Activated naive CD8-positive, alpha-beta T cell treated with anti-CD3 and anti-CD28 coated beads, Interleukin-2, amount 50 U/mL, for 24 hours (primary cell): ENCODE measurements around the gene HKDC1.
A peak's percentile ranks its signal among the peaks of the same experiment; 100 is the strongest.

ENCODE experiments used
- ATAC-seq: fragments of 150-1000 bp; cut with Tn5 transposase; one replicate; pipeline ENCODE4 v1.10.0; 2021
- DNase-seq: peaks from one replicate; pipeline ENCODE4 v3.0.0; 2021
- H3K27ac Mint-ChIP-seq: one replicate; pipeline ENCODE4 v1.8.0; 2021; ENCODE audit warnings: mild to moderate bottlenecking, mixed read lengths
- H3K27me3 Mint-ChIP-seq: one replicate; pipeline ENCODE4 v1.8.0; 2021; ENCODE audit warnings: mixed read lengths
- H3K36me3 Mint-ChIP-seq: one replicate; pipeline ENCODE4 v1.8.0; 2021; ENCODE audit warnings: low read depth, mixed read lengths
- H3K4me1 Mint-ChIP-seq: one replicate; pipeline ENCODE4 v1.8.0; 2021; ENCODE audit warnings: mixed read lengths
- H3K4me3 Mint-ChIP-seq: one replicate; pipeline ENCODE4 v1.8.0; 2021; ENCODE audit warnings: mild to moderate bottlenecking, moderate library complexity, mixed read lengths
- H3K9me3 Mint-ChIP-seq: one replicate; pipeline ENCODE4 v1.8.0; 2021; ENCODE audit warnings: mixed read lengths

Gene HKDC1

DNA sequence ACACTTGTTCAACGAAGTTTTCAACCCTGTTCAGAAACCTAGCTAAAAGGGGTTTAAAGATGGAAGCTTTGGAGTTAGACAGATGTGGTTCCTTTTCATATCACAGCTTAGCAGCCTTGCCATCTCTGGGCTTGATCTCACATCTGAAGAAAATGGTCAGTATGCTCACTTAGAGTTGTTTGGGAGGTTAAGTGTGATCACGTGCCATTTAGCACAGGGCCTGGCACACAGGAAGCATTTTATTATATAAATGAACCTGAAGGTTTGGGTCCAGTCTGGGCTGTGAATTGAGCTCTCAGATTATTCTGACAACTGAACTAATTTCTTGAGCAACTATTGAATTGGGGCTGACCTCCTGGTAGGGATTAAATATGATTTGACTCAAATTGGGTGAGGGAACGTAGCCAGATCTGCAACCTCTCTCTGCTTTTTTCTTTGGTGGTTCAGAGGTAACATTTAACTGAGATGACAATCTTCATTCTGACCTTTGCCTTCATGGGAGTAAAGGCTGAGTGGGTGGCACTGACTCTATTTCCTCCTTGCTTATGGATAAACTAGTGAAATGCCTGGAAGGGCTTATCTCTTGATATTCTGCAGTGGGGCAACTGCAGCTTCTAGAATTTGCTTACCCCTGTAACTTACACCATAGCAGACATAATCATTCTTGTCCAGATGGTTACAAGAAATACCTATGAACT, 10.2 kb upstream of the HKDC1 start:
- H3K9me3 Mint-ChIP-seq, result no peaks in the 10 kb centered on the region
- H3K27ac Mint-ChIP-seq, result peak overlapping the region; percentile 60
- peaks cover 26% of the 10 kb centered on the region for H3K36me3 Mint-ChIP-seq
- no peaks in the 10 kb centered on the region for H3K27me3 Mint-ChIP-seq
- DNase-seq (no peak), ATAC-seq (peak; percentile 62)
- H3K4me1 Mint-ChIP-seq, result peaks cover 37% of the 10 kb centered on the region
- no peak overlapping the region for H3K4me3 Mint-ChIP-seq

- H3K4me3 Mint-ChIP-seq, result no peak overlapping the region
- peaks cover 44% of the 10 kb centered on the region for H3K4me1 Mint-ChIP-seq
- no peaks in the 10 kb centered on the region for H3K9me3 Mint-ChIP-seq
- ATAC-seq (no peak), DNase-seq (no peak)
- H3K36me3 Mint-ChIP-seq, result peaks cover 22% of the 10 kb centered on the region
- H3K27me3 Mint-ChIP-seq, result peaks cover 3% of the 10 kb centered on the region
- no peak overlapping the region for H3K27ac Mint-ChIP-seq
These were observed 9.0 kb upstream of the HKDC1 start for GRCh38 chr10:69211104-69211503.

- Mint-ChIP-seq H3K4me1 (peaks cover 40% of the 10 kb centered on the region), H3K36me3 (peaks cover 18% of the 10 kb centered on the region), H3K4me3 (no peak overlapping the region), H3K27me3 (peaks cover 3% of the 10 kb centered on the region), H3K27ac (no peak overlapping the region), H3K9me3 (no peaks in the 10 kb centered on the region)
- DNase-seq (no peak), ATAC-seq (no peak)
These were observed 8.6 kb upstream of the HKDC1 start for GRCh38 chr10:69211524-69211923.

DNA sequence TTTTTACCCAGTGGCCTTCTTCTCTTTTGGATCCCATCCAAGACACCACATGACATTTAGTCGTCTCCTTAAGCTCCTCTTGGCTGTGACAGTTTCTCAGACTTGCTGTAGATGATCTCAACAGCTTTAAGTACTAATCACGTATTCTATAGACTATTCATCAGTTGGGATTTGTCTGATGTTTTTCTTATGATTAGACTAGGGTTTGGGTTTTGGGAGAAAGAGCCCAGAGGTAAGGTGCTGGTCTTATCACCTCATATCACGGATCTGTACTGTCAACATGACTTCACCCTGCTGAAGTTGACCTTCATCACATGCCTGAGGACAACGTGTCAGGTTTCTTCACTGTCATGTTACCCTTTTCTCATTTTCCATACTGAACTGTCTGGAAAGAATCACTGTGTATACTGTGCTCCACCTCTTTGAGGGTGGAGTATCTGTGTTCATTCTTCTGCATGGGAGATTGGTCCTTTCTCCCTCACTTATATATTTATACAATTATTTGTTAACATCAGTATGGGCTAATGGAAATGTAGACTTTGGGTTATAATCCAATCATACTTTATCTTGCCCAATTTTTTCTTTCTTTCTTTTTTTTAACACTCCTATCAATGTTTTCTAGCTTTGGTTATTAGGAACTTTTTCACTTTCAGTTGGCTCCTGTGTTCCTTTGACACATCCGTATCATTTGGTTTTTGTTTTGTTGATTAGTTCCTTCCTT, 6.4 kb upstream of the HKDC1 start:
- H3K36me3 Mint-ChIP-seq, result peaks cover 5% of the 10 kb centered on the region
- H3K27me3 Mint-ChIP-seq, result peaks cover 3% of the 10 kb centered on the region
- no peak overlapping the region for H3K4me3 Mint-ChIP-seq
- H3K4me1 Mint-ChIP-seq, result peaks cover 38% of the 10 kb centered on the region
- no peak overlapping the region for H3K27ac Mint-ChIP-seq
- no peaks in the 10 kb centered on the region for H3K9me3 Mint-ChIP-seq
- ATAC-seq (peak; percentile 59), DNase-seq (no peak)

GRCh38 chr10:69214666-69215131, 5.4 kb upstream of the HKDC1 start:
- no peaks in the 10 kb centered on the region for H3K9me3 Mint-ChIP-seq
- ATAC-seq (no peak), DNase-seq (no peak)
- H3K36me3 Mint-ChIP-seq, result no peaks in the 10 kb centered on the region
- peaks cover 3% of the 10 kb centered on the region for H3K27me3 Mint-ChIP-seq
- peaks cover 33% of the 10 kb centered on the region for H3K4me1 Mint-ChIP-seq
- H3K4me3 Mint-ChIP-seq, result no peak overlapping the region
- peak overlapping the region; percentile 16 for H3K27ac Mint-ChIP-seq

DNA sequence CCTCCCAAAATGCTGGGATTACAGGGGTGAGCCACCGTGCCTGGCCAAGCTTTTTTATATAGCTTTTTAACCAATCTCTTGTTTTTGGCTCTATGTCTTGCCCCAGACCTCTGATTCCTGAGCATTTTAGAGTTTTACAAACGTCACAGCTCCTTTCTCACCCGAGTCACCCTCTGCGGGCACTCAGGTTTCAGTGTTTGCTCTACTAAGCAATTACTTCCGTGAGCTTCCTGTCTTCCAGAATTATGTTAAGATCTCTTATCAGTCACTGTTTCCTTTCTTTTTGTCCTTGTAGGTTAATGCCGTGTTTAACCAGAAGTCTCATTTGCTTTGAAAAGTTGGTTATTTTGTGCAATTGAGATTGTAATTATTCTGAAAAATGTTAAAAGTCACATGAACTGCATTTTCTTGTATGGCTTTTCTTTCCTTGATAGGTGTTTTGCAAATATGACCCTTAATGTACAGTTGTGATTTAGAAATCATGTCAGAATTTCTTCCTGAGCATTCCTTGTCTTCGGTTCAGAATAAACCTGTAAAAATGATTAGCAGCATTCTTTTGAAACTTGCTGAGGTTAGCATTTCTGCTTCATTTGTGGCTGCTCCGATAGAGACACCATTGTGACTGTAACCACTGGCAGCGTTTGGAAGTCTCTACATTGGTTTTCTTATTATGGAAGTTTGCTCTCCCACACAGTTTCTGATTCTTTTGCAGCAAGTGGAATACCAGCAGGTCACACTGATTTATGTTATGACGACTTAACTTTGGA, 4.5 kb upstream of the HKDC1 start:
- Mint-ChIP-seq H3K9me3 (no peaks in the 10 kb centered on the region), H3K27me3 (peaks cover 3% of the 10 kb centered on the region), H3K4me1 (peaks cover 25% of the 10 kb centered on the region), H3K36me3 (no peaks in the 10 kb centered on the region), H3K4me3 (peak overlapping the region; percentile 60), H3K27ac (no peak overlapping the region)
- ATAC-seq (peak; percentile 67), DNase-seq (no peak)

- no peaks in the 10 kb centered on the region for H3K9me3 Mint-ChIP-seq
- peaks cover 28% of the 10 kb centered on the region for H3K4me1 Mint-ChIP-seq
- no peak overlapping the region for H3K27ac Mint-ChIP-seq
- no peak overlapping the region for H3K4me3 Mint-ChIP-seq
- H3K27me3 Mint-ChIP-seq, result peaks cover 3% of the 10 kb centered on the region
- no peaks in the 10 kb centered on the region for H3K36me3 Mint-ChIP-seq
- DNase-seq, result no peak
- ATAC-seq, result no peak
These were observed 3.5 kb upstream of the HKDC1 start for GRCh38 chr10:69216577-69217118.

DNA sequence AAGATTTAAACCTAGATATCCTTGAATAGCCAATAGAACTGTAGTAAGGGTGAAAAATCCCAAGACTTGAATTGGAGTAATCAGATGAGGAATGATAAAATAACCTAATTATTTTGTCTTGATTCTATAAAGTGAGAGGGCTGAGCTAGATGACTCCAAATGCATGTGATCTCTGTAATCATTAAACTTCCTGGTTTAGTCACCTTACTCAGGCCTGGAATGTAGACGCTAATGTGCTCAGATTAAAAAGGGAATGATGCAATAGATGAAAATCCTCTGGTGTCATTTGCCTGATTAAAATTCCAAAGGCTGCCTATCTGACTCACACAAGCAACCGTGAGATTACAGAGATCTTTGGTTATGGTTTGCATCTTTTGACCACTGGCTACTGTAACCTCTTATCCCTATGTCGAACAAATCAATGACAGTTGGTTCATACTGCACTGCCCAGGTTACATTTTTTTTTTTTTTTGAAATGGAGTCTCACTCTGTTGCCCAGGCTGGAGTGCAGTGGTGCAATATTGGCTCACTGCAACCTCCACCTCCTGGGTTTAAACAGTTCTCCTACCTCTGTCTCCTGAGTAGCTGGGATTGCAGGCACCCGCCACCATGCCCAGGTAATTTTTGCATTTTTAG, 2.9 kb upstream of the HKDC1 start:
- DNase-seq, result no peak
- peaks cover 33% of the 10 kb centered on the region for H3K4me1 Mint-ChIP-seq

DNA sequence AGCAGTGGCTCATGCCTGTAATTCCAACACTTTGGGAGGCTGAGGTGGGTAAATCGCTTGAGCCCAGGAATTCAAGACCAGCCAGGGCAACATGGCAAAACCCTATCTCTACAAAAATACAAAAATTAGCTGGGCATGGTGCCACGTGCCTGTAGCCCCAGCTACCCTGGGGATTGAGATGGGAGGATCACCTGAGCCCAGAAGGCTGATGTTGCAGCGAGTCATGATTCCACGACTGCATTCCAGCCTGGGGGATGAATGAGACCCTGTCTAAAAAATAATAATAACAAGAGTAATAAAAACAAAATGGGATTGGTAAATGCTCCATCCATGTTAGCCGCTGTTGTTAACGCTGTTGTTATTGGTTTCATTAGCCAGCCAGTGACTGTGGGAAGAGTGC, 1.3 kb upstream of the HKDC1 start:
- no peaks in the 10 kb centered on the region for H3K9me3 Mint-ChIP-seq
- H3K36me3 Mint-ChIP-seq, result no peaks in the 10 kb centered on the region
- ATAC-seq, result no peak
- DNase-seq, result no peak
- no peak overlapping the region for H3K4me3 Mint-ChIP-seq
- H3K27ac Mint-ChIP-seq, result no peak overlapping the region
- H3K27me3 Mint-ChIP-seq, result peaks cover 3% of the 10 kb centered on the region
- H3K4me1 Mint-ChIP-seq, result peaks cover 39% of the 10 kb centered on the region

More for the DNA sequence above, 2.9 kb upstream of the HKDC1 start:
- H3K27me3 Mint-ChIP-seq, result peaks cover 3% of the 10 kb centered on the region
- no peak overlapping the region for H3K4me3 Mint-ChIP-seq
- H3K27ac Mint-ChIP-seq, result no peak overlapping the region
- no peaks in the 10 kb centered on the region for H3K36me3 Mint-ChIP-seq
- no peaks in the 10 kb centered on the region for H3K9me3 Mint-ChIP-seq
- no peak for ATAC-seq

DNA sequence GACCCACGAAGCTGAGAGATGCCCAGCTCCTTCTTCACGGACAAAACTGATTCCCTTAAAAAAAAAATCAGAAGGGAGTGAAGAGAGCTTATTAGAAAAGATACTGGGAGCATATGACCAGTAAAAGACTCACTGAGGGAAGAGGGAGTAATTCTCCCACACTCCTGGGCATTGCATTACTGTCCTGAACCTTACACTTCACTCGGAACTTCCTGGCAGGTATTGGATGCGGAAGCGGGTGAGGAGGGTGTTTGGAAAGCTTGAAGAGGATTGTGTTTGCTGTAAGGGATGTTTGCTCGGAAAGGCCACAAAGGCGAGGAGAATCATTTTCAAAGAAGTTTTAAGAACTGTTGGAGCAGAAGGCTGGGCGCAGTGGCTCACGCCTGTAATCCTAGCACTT, 375 bp downstream of the HKDC1 start:
- Mint-ChIP-seq H3K4me1 (peaks cover 36% of the 10 kb centered on the region), H3K4me3 (no peak overlapping the region), H3K27me3 (peaks cover under 1% of the 10 kb centered on the region), H3K27ac (no peak overlapping the region), H3K36me3 (no peaks in the 10 kb centered on the region), H3K9me3 (no peaks in the 10 kb centered on the region)
- DNase-seq (no peak), ATAC-seq (no peak)

GRCh38 chr10:69222157-69223027, 2.3 kb downstream of the HKDC1 start:
- Mint-ChIP-seq H3K9me3 (no peaks in the 10 kb centered on the region), H3K27ac (peak overlapping the region; percentile 88), H3K27me3 (no peaks in the 10 kb centered on the region), H3K4me1 (peaks cover 34% of the 10 kb centered on the region), H3K36me3 (no peaks in the 10 kb centered on the region), H3K4me3 (peak overlapping the region; percentile 65)
- DNase-seq (peak; percentile 78), ATAC-seq (peak; percentile 97)

- H3K36me3 Mint-ChIP-seq, result no peaks in the 10 kb centered on the region
- H3K4me3 Mint-ChIP-seq, result peak overlapping the region; percentile 65
- ATAC-seq, result no peak
- DNase-seq, result no peak
- H3K9me3 Mint-ChIP-seq, result no peaks in the 10 kb centered on the region
- H3K27ac Mint-ChIP-seq, result peak overlapping the region; percentile 88
- H3K27me3 Mint-ChIP-seq, result no peaks in the 10 kb centered on the region
- peaks cover 40% of the 10 kb centered on the region for H3K4me1 Mint-ChIP-seq
These were observed 2.9 kb downstream of the HKDC1 start for GRCh38 chr10:69223028-69223342.

- no peaks in the 10 kb centered on the region for H3K27me3 Mint-ChIP-seq
- H3K4me1 Mint-ChIP-seq, result peaks cover 60% of the 10 kb centered on the region
- no peak for ATAC-seq
- H3K27ac Mint-ChIP-seq, result peak overlapping the region; percentile 16
- DNase-seq, result no peak
- no peaks in the 10 kb centered on the region for H3K36me3 Mint-ChIP-seq
- H3K9me3 Mint-ChIP-seq, result no peaks in the 10 kb centered on the region
- no peak overlapping the region for H3K4me3 Mint-ChIP-seq
These were observed 4.9 kb downstream of the HKDC1 start for GRCh38 chr10:69224862-69225657.
